HG03095 (cell line): ENCODE measurements around the gene B2M.
"Not testable (repeated sequence)": the region's sequence is repeated elsewhere in the genome, so short reads cannot be mapped to it uniquely, and the experiment has no call there.

Experiments
- ATAC-seq: cut with Tn5 transposase; IDR thresholded peaks from one replicate; pipeline ENCODE4 v1.9.1; 2021; ENCODE audit warnings: moderate library complexity; ENCODE audit not compliant: unreplicated experiment

Gene B2M

GRCh38 chr15:44711096-44711742 lies at the start of gene B2M, which contains the start of gene PATL2:
B2M (plus strand) TSS chr15:44711517; CDS start chr15:44711547, 30 bp downstream.
PATL2 (minus strand) TSS chr15:44711323; CDS start chr15:44676490, 34,833 bp downstream.
- peak; percentile 72 for ATAC-seq

GRCh38 chr15:44661576-44661975 lies 49.7 kb upstream of the B2M start:
- no peak for ATAC-seq

GRCh38 chr15:44662478-44663409 lies 48.6 kb upstream of the B2M start:
- ATAC-seq = peak; percentile 37

- peak; percentile 71 for ATAC-seq
Observed at GRCh38 chr15:44663410-44664308, 47.7 kb upstream of the B2M start, which contains the start of gene SPG11. SPG11 (minus strand) TSS chr15:44663662; CDS start chr15:44663647, 15 bp downstream.

- no peak for ATAC-seq
Observed at GRCh38 chr15:44666210-44667038, 44.9 kb upstream of the B2M start.

GRCh38 chr15:44667039-44667360 lies 44.3 kb upstream of the B2M start:
- no peak for ATAC-seq

GRCh38 chr15:44668921-44669320 lies 42.4 kb upstream of the B2M start:
- ATAC-seq = no peak

- no peak for ATAC-seq
Observed at GRCh38 chr15:44670087-44670950, 41.0 kb upstream of the B2M start.

GRCh38 chr15:44673639-44674038 lies 37.7 kb upstream of the B2M start:
- ATAC-seq = no peak

- no peak for ATAC-seq
Observed at GRCh38 chr15:44675911-44676310, 35.4 kb upstream of the B2M start.

- ATAC-seq = no peak
Observed at GRCh38 chr15:44676676-44677075, 34.6 kb upstream of the B2M start.

GRCh38 chr15:44682211-44682610 lies 29.1 kb upstream of the B2M start:
- no peak for ATAC-seq

GRCh38 chr15:44682809-44683682 lies 28.3 kb upstream of the B2M start:
- not testable (repeated sequence) for ATAC-seq

- ATAC-seq = not testable (repeated sequence)
Observed at GRCh38 chr15:44689318-44689717, 22.0 kb upstream of the B2M start.

GRCh38 chr15:44690245-44690644 lies 21.1 kb upstream of the B2M start:
- ATAC-seq = not testable (repeated sequence)

GRCh38 chr15:44692659-44693058 lies 18.7 kb upstream of the B2M start:
- no peak for ATAC-seq

- no peak for ATAC-seq
Observed at GRCh38 chr15:44694416-44694815, 16.9 kb upstream of the B2M start.

GRCh38 chr15:44695294-44695693 lies 16.0 kb upstream of the B2M start:
- ATAC-seq = no peak
